GM12874 (cell line): ENCODE measurements around the gene CNFN.

ENCODE experiments used
- TF ChIP-seq, protein P1 (sequence below): IDR thresholded peaks from 2 replicates; pipeline ENCODE4 v1.5.1; 2011; ENCODE audit warnings: low read depth, mild to moderate bottlenecking, control low read depth, low read length, moderate library complexity; ENCODE audit not compliant: insufficient read depth

Gene CNFN

DNA sequence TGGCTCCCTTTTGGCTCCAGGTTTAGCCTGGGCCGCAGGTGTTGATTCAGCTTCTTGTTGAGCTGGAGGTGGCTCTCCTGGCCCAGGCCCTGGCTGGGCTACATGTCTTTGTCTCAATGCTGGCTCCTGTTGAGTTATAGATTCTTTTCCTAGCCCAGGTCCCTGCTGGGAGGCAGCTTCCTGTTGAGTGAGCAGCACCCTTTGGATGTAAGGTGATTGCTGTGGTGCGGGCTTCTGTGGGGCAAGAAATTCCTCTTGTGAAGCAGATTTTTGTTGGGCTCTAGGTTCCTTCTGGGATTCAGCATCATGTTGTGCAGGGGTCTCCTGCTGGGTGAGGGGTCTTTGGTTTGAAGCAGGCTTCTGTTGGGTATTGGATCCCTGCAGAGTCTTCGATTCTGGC is 36.5 kb upstream of the CNFN start:
- TF ChIP-seq, protein P1, sequence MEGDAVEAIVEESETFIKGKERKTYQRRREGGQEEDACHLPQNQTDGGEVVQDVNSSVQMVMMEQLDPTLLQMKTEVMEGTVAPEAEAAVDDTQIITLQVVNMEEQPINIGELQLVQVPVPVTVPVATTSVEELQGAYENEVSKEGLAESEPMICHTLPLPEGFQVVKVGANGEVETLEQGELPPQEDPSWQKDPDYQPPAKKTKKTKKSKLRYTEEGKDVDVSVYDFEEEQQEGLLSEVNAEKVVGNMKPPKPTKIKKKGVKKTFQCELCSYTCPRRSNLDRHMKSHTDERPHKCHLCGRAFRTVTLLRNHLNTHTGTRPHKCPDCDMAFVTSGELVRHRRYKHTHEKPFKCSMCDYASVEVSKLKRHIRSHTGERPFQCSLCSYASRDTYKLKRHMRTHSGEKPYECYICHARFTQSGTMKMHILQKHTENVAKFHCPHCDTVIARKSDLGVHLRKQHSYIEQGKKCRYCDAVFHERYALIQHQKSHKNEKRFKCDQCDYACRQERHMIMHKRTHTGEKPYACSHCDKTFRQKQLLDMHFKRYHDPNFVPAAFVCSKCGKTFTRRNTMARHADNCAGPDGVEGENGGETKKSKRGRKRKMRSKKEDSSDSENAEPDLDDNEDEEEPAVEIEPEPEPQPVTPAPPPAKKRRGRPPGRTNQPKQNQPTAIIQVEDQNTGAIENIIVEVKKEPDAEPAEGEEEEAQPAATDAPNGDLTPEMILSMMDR = no peak

DNA sequence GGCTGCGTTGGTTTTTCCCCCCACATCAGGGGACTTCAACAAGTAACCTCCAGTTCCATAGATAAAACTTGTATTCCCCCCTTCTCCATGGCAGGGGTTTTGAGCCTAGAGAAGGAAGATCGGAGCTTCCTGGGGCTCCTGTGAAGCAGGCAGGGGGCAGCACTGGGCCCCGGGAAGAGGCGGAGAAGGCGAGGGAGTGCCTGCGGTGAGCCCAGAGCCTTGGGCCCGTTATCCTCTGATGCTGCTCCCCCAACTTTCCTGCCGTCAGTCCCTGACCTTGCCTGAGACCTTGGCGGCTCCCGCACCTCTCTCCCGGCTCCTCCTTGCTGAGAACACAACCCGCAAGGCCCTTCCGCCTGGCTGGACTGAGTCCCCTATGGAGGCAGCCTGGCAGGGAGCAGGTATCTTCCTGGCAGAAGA is 34.6 kb upstream of the CNFN start:
- TF ChIP-seq, protein P1 = no peak

DNA sequence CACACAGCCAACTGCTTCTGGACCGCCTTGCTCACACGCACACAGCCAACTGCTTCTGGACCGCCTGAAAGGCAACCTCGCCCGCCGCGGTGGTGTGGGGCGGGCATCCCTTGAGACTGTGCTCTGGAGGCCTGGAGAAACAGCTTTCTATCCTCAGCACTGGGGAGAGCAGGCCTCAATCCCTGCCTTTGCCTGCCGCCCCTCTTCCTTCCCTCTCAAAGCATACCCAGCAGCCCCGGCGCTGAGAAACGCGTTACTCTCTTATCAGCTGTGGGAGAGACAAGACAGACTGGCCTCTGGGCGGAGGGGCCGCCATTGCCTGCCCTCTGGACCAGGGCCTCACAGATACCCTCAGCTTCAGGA is 34.2 kb upstream of the CNFN start:
- TF ChIP-seq, protein P1 = no peak

DNA sequence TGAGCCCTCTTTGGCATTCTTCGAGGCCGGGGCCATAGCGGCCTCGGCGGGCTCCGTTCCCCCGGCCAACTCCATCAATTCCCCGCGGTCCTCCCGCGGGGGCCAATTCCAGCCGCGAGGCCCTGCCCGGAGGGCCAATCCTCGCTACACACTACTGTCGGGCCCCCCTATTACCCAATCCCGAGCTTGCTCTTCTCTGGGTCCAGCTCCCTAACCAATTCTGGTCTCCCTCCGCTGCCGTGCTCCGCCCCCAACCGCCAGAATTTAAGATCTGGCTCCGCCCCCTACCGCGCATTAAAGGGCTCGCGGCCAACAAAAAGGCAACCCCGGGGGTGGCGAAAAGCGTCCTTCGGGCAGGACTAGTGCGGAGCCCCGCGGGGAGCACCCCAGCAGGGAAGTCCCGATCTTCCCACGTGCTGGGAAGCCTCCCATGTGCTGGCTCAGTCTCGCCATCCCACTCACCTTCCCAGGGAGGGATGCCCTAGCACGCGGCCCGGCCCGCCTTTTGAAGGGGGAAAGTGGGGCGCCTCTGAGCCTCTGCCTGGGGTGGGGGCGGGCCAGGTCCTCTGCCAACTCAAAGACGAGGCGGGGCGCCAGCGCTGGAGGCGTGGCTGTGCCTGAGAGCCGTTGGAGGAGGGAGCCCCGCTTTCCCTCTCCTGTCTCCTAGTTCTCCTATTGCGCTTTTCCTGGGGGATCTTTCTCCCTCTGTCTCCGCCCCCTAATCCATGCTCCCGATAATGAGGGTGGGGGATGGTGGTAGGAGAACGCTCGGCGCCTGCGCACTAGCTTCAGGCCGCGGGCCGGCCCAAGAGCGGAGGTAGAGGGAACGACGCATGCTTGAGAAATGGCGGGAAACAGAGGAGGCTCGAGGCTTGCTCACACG is 33.6 kb upstream of the CNFN start:
- TF ChIP-seq, protein P1 = no peak

DNA sequence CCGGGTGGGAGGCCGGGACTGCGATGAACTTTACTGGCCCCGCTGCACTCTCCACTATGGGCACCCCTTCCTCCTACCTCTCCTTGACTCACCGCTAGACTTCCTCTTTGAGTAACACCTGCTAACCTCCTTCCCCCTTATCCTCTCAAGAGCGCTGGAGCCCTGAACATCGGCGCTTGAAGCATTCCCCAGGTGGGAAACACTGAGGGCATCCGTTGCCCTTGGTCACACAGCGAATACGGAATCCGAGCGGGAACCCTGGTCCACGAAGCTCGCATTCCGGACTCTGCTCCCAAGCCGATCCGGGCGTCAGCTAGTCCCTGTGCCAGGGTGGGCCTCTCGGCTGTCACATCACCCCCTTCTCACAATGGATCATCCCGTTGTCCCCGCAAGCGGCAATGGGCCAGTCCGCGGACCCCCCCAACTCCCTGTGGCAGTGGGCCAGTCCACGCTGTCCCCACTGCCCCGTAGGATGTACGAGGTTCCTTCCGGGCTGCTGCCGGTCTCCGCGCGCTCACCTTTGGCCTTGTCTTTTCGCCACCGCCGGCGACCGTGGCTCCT is 32.9 kb upstream of the CNFN start:
- TF ChIP-seq, protein P1 = no peak

DNA sequence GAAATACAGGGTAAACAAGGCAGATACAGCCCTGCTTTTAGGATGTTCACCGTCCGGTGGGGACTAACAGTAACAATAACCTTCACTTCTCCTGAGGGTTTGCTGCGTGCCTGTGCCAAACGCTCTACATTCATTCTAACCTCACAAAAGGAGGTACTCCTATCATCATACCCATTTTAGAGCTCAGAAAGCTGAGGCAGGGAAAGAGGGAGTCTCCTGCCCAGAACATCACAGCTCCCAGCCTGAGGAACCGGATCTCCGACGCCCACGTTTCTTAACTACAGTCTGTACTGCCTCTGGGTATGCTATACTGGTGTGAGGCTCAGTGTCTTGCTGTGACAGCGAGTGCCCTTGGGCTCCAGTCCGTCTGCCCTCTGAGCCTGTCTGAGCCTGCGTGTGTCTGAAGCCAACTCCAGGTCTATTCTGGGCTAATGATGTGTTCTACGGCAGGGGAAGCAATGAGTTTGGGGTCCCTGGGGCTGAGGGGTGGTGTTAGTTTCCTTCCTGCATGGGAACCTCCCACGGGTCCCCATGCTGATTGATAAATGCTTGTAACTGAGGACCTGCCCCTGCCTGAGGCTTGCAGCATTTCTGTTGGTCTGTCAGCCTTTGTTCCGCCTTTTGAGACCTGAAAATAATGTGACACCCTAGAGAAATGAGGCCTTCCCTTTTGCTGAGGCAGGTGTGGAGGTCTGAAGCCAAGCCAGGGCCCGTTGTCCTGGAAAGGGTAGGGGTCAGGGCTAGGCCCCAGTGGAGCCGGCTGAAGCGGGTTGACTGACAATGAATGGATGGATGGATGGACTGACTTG is 32.2 kb upstream of the CNFN start:
- TF ChIP-seq, protein P1 = no peak

DNA sequence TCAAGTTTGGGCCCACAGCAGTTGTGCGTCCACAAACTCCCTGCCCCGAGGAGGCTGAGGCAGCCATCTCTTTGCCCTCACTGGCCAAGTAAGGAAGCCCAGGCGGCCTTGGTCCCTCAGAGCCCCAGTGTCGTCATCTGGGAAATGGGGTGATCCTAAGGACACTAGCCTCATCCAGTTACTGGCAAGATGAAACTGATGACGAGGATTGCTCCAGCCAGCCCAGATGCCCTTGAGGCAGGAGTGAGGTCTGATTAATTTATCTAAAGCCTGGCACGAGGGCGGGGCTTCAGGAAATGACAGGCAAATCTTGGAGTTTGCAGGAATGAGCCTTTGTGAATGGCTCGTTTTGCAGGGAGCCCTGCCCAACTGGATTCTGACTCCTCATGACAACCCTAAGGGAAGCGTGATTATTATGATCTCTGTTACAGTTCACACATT is 31.5 kb upstream of the CNFN start:
- TF ChIP-seq, protein P1 = no peak
